MM.1S (cell line): ENCODE results near the gene RAD17.

Source experiments
- DNase-seq: peaks from one replicate; pipeline ENCODE4 v3.0.0-alpha.2; 2015
- H2AFZ ChIP-seq: fragments of 300-600 bp; sonication (generic); 2 replicates; pipeline ENCODE4 v1.6.0; 2016; ENCODE audit warnings: antibody characterized with exemption, low read length
- H3F3A ChIP-seq: fragments of 300-600 bp; sonication (generic); 2 replicates; pipeline ENCODE4 v1.6.1; 2016; ENCODE audit warnings: mild to moderate bottlenecking, antibody characterized with exemption, low read length, moderate library complexity, mixed read lengths; ENCODE audit not compliant: insufficient read depth
- H3K27ac ChIP-seq: fragments of 300-600 bp; sonication (generic); 2 replicates; pipeline ENCODE4 v1.5.1; 2016; ENCODE audit warnings: mild to moderate bottlenecking, low read length
- H3K27me3 ChIP-seq: fragments of 300-600 bp; sonication (generic); replicated peaks from 2 replicates; pipeline ENCODE4 v1.6.0; 2016; ENCODE audit warnings: low read length; ENCODE audit not compliant: insufficient read depth
- H3K36me3 ChIP-seq: fragments of 300-600 bp; sonication (generic); replicated peaks from 2 replicates; pipeline ENCODE4 v1.6.1; 2016; ENCODE audit warnings: mild to moderate bottlenecking, low read length, mixed read lengths; ENCODE audit not compliant: insufficient read depth
- H3K4me1 ChIP-seq: fragments of 300-600 bp; sonication (generic); 2 replicates; pipeline ENCODE4 v1.6.1; 2016; ENCODE audit warnings: low read length, mixed read lengths
- H3K4me2 ChIP-seq: fragments of 300-600 bp; sonication (generic); 2 replicates; pipeline ENCODE4 v1.6.0; 2016; ENCODE audit warnings: low read depth, low read length
- H3K4me3 ChIP-seq: fragments of 300-600 bp; sonication (generic); 2 replicates; pipeline ENCODE4 v1.5.1; 2016; ENCODE audit warnings: low read length, mixed read lengths
- H3K79me2 ChIP-seq: fragments of 300-600 bp; sonication (generic); 2 replicates; pipeline ENCODE4 v1.6.1; 2016; ENCODE audit warnings: mixed run types, low read length, mixed read lengths
- H3K9ac ChIP-seq: fragments of 300-600 bp; sonication (generic); 2 replicates; pipeline ENCODE4 v1.6.1; 2016; ENCODE audit warnings: low read length, mixed read lengths
- H3K9me2 ChIP-seq: fragments of 300-600 bp; sonication (generic); replicated peaks from 2 replicates; pipeline ENCODE4 v1.6.1; 2016; ENCODE audit warnings: mild to moderate bottlenecking, low read length, mixed read lengths; ENCODE audit not compliant: insufficient read depth
- H3K9me3 ChIP-seq: fragments of 300-600 bp; sonication (generic); replicated peaks from 2 replicates; pipeline ENCODE4 v1.6.1; 2016; ENCODE audit warnings: mild to moderate bottlenecking, low read length, mixed read lengths; ENCODE audit not compliant: insufficient read depth
- H4K20me1 ChIP-seq: fragments of 300-600 bp; sonication (generic); 2 replicates; pipeline ENCODE4 v1.6.1; 2016; ENCODE audit warnings: mild to moderate bottlenecking, low read length, moderate library complexity, mixed read lengths; ENCODE audit not compliant: insufficient read depth
- CTCF ChIP-seq: fragments of 300-600 bp; sonication (generic); IDR thresholded peaks from 2 replicates; pipeline ENCODE4 v1.5.1; 2016; ENCODE audit warnings: antibody characterized with exemption, low read length, mixed read lengths
- EZH2 ChIP-seq: fragments of 300-600 bp; sonication (generic); optimal IDR thresholded peaks from 2 replicates; pipeline ENCODE3; 2017; ENCODE audit warnings: low read depth, mild to moderate bottlenecking, antibody characterized with exemption, low read length, mixed read lengths
- EZH2phosphoT487 ChIP-seq: fragments of 300-600 bp; sonication (generic); IDR thresholded peaks from 2 replicates; pipeline ENCODE4 v1.6.1; 2018; ENCODE audit warnings: antibody characterized with exemption, low read length

The RAD17 gene

GRCh38 chr5:69369340-69370121, at the start of gene RAD17, which contains the start of the genes AK6 and TAF9:
Gene RAD17, plus strand, starts transcription at chr5:69369818. Its CDS starts 2,391 bp downstream, at chr5:69372209.
Gene AK6, minus strand, starts transcription at chr5:69369520. Its CDS starts 30 bp downstream, at chr5:69369490.
Gene TAF9, minus strand, starts transcription at chr5:69369520. Its CDS starts 3,783 bp downstream, at chr5:69365737.
- Histone ChIP-seq H3K9me2 (no peaks in the 10 kb centered on the region), H3K9ac (peak within 1 kb of the TSS; percentile 94), H3F3A (peaks cover 12% of the 10 kb centered on the region), H2AFZ (peak within 1 kb of the TSS; percentile 77), H4K20me1 (no peaks in the 10 kb centered on the region), H3K27ac (peak within 1 kb of the TSS; percentile 81), H3K9me3 (no peaks in the 10 kb centered on the region), H3K27me3 (no peaks in the 10 kb centered on the region), H3K4me2 (peak within 1 kb of the TSS; percentile 88), H3K36me3 (no peaks in the 10 kb centered on the region; the same call in 1 of the 2 replicates), H3K4me1 (peaks cover 24% of the 10 kb centered on the region), H3K4me3 (peak within 1 kb of the TSS; percentile 100), H3K79me2 (peaks cover 84% of the 10 kb centered on the region)
- TF ChIP-seq CTCF (no peak), EZH2 (no peak), EZH2phosphoT487 (no peak)
- DNase-seq: peak; percentile 92

- Histone ChIP-seq H3F3A (no peaks in the 10 kb centered on the region), H3K79me2 (no peaks in the 10 kb centered on the region), H3K4me1 (no peaks in the 10 kb centered on the region), H2AFZ (no peak overlapping the region), H3K9me2 (no peaks in the 10 kb centered on the region), H3K4me3 (no peak overlapping the region), H3K27ac (no peak overlapping the region), H4K20me1 (no peaks in the 10 kb centered on the region), H3K9me3 (no peaks in the 10 kb centered on the region), H3K36me3 (no peaks in the 10 kb centered on the region), H3K27me3 (no peaks in the 10 kb centered on the region), H3K4me2 (no peak overlapping the region), H3K9ac (no peak overlapping the region)
- no peak for DNase-seq
- TF ChIP-seq EZH2phosphoT487: no peak
- no peak for TF ChIP-seq CTCF
- no peak for TF ChIP-seq EZH2
These were observed 43.3 kb upstream of the RAD17 start for GRCh38 chr5:69326365-69326764.

GRCh38 chr5:69329905-69330489, 39.6 kb upstream of the RAD17 start:
- peaks cover 10% of the 10 kb centered on the region; the same call in 1 of the 2 replicates for H3F3A ChIP-seq
- no peaks in the 10 kb centered on the region for H3K27me3 ChIP-seq
- H3K9ac ChIP-seq: no peak overlapping the region
- no peak overlapping the region for H3K4me3 ChIP-seq
- no peaks in the 10 kb centered on the region for H4K20me1 ChIP-seq
- H3K4me2 ChIP-seq: no peak overlapping the region
- DNase-seq: no peak
- no peaks in the 10 kb centered on the region for H3K9me2 ChIP-seq
- H3K27ac ChIP-seq: no peak overlapping the region
- H3K9me3 ChIP-seq: no peaks in the 10 kb centered on the region
- TF ChIP-seq EZH2phosphoT487 (no peak), EZH2 (no peak), CTCF (no peak)
- no peak overlapping the region for H2AFZ ChIP-seq
- H3K36me3 ChIP-seq: no peaks in the 10 kb centered on the region
- H3K4me1 ChIP-seq: 0 out of 2 replicates have a peak, but pooled peaks cover 5% of the 10 kb centered on the region
- H3K79me2 ChIP-seq: 0 out of 2 replicates have a peak, but pooled peaks cover 7% of the 10 kb centered on the region
